Neural cell (in vitro differentiated cells): Measurements from ENCODE around the gene SUCO. TPM values are rescaled to one million over a fixed set of nuclear protein-coding genes. Genes with fewer than 3 reads are reported as not detected.

Source experiments
- H2AFZ ChIP-seq: fragments of 200-600, 300-800 bp; sonication (generic), shearing (Covaris generic); 2 replicates; pipeline ENCODE4 v1.6.0; 2014; ENCODE audit warnings: low read depth, mild to moderate bottlenecking, antibody characterized with exemption, low read length, moderate library complexity
- H3F3A ChIP-seq: fragments of 200-600 bp; shearing (Covaris generic); 2 replicates; pipeline ENCODE4 v1.6.1; 2016; ENCODE audit warnings: mild to moderate bottlenecking, moderate library complexity, mixed read lengths, antibody characterized with exemption, low read length; ENCODE audit not compliant: insufficient read depth, poor library complexity, severe bottlenecking
- H3K27ac ChIP-seq: fragments of 200-600, 300-800 bp; sonication (generic), shearing (Covaris generic); 2 replicates; pipeline ENCODE4 v1.5.1; 2014; ENCODE audit warnings: mild to moderate bottlenecking, low read length, moderate library complexity
- H3K27me3 ChIP-seq: fragments of 300-800, 200-600 bp; sonication (generic), shearing (Covaris generic); 2 replicates; pipeline ENCODE4 v1.6.0; 2014; ENCODE audit warnings: mild to moderate bottlenecking, low read depth, low read length, moderate library complexity; ENCODE audit not compliant: insufficient read depth
- H3K36me3 ChIP-seq: fragments of 300-800, 200-600 bp; sonication (generic), shearing (Covaris generic); 2 replicates; pipeline ENCODE4 v1.5.1; 2014; ENCODE audit warnings: mild to moderate bottlenecking, antibody characterized with exemption, low read length, moderate library complexity; ENCODE audit not compliant: insufficient read depth
- H3K4me2 ChIP-seq: fragments of 300-800, 200-600 bp; sonication (generic), shearing (Covaris generic); 2 replicates; pipeline ENCODE4 v1.6.0; 2014; ENCODE audit warnings: mild to moderate bottlenecking, low read length
- H3K4me3 ChIP-seq: fragments of 300-800, 200-600 bp; sonication (generic), shearing (Covaris generic); 2 replicates; pipeline ENCODE4 v1.5.1; 2014; ENCODE audit warnings: mild to moderate bottlenecking, low read length, moderate library complexity
- H3K79me2 ChIP-seq: fragments of 200-600 bp; shearing (Covaris generic); replicated peaks from 2 replicates; pipeline ENCODE4 v1.6.0; 2014; ENCODE audit warnings: mild to moderate bottlenecking, low read length, moderate library complexity; ENCODE audit not compliant: insufficient read depth
- H3K9ac ChIP-seq: fragments of 300-800, 200-600 bp; sonication (generic), shearing (Covaris generic); 2 replicates; pipeline ENCODE4 v1.6.1; 2016; ENCODE audit warnings: mild to moderate bottlenecking, low read length, mixed read lengths
- H3K9me2 ChIP-seq: fragments of 200-600 bp; shearing (Covaris generic); 2 replicates; pipeline ENCODE4 v1.6.1; 2016; ENCODE audit warnings: mild to moderate bottlenecking, low read length, mixed read lengths; ENCODE audit not compliant: insufficient read depth
- H3K9me3 ChIP-seq: fragments of 200-600, 300-800 bp; sonication (generic), shearing (Covaris generic); 2 replicates; pipeline ENCODE4 v1.6.1; 2016; ENCODE audit warnings: mild to moderate bottlenecking, mixed run types, low read length, moderate library complexity, mixed read lengths
- H4K20me1 ChIP-seq: fragments of 200-600 bp; shearing (Covaris generic); 2 replicates; pipeline ENCODE4 v1.6.1; 2016; ENCODE audit warnings: mild to moderate bottlenecking, mixed run types; ENCODE audit not compliant: insufficient read depth
- EP300 ChIP-seq: fragments of 450-650 bp; conservative IDR thresholded peaks from 2 replicates; pipeline ENCODE4 v1.6.1; 2014; ENCODE audit warnings: antibody characterized with exemption, mild to moderate bottlenecking, moderate library complexity; ENCODE audit not compliant: poor library complexity, severe bottlenecking
- EZH2 ChIP-seq: fragments of 200-600, 300-800 bp; shearing (Covaris generic), sonication (generic); IDR thresholded peaks from 2 replicates; pipeline ENCODE4 v1.6.1; 2014; ENCODE audit warnings: antibody characterized with exemption, low read length, borderline replicate concordance, mild to moderate bottlenecking; ENCODE audit not compliant: insufficient read depth, poor library complexity, severe bottlenecking
- MXI1 ChIP-seq: fragments of 450-650 bp; conservative IDR thresholded peaks from 2 replicates; pipeline ENCODE4 v1.6.1; 2014; ENCODE audit warnings: antibody characterized with exemption, mild to moderate bottlenecking; ENCODE audit not compliant: poor library complexity, severe bottlenecking
- POLR2AphosphoS5 ChIP-seq: IDR thresholded peaks from 2 replicates; pipeline ENCODE4 v1.6.1; 2012
- RAD21 ChIP-seq: fragments of 450-650 bp; conservative IDR thresholded peaks from 2 replicates; pipeline ENCODE4 v1.6.1; 2014; ENCODE audit warnings: antibody characterized with exemption, mild to moderate bottlenecking, moderate library complexity
- SMC3 ChIP-seq: fragments of 450-650 bp; conservative IDR thresholded peaks from 2 replicates; pipeline ENCODE4 v1.6.1; 2014; ENCODE audit warnings: antibody characterized with exemption, mild to moderate bottlenecking, moderate library complexity; ENCODE audit not compliant: poor library complexity
- TAF1 ChIP-seq: IDR thresholded peaks from 2 replicates; pipeline ENCODE4 v1.6.1; 2012; ENCODE audit warnings: low read depth
- polyA plus RNA-seq: library from polyadenylated mRNA; depleted of rRNA; stranded (reverse); fragments of >200 nt; gene quantifications from 2 replicates; pipeline ENCODE4 v1.2.3, GENCODE V29; 2014
- TF ChIP-seq, protein P1 (sequence below): IDR thresholded peaks from 2 replicates; pipeline ENCODE4 v1.6.1; 2012; ENCODE audit warnings: borderline replicate concordance
- TF ChIP-seq, protein P2 (sequence below): fragments of 450-650 bp; IDR thresholded peaks from 2 replicates; pipeline ENCODE4 v1.5.1; 2014; ENCODE audit warnings: antibody characterized with exemption, mild to moderate bottlenecking, moderate library complexity; ENCODE audit not compliant: poor library complexity, severe bottlenecking

The SUCO gene
- polyA plus RNA-seq, 1 donor from 2014 or later: 43.4 TPM

DNA sequence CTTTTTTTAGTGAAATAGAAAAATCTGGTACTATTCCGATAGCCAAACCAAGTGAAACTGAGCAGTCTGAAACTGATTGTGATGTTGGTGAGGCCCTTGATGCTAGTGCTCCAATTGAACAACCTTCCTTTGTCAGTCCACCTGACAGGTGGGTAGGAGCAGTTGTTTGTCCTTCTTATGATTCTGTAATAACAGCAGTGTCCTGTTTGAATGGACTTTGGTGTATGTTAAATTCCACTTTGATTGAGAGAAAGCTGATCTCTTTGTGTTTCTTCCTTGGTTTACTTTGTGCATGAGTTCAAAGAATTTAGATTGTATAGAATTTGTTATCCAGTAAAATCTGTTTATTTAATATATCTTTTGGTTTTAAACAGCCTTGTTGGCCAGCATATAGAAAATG is 24.3 kb downstream of the SUCO start:
- Histone ChIP-seq H3K9me2 (no peaks in the 10 kb centered on the region), H3F3A (no peaks in the 10 kb centered on the region), H3K79me2 (peaks cover 9% of the 10 kb centered on the region), H3K27ac (no peak overlapping the region), H3K4me3 (no peak overlapping the region), H3K36me3 (peaks cover 10% of the 10 kb centered on the region), H3K27me3 (no peaks in the 10 kb centered on the region), H3K4me2 (no peak overlapping the region), H2AFZ (no peak overlapping the region), H4K20me1 (no peaks in the 10 kb centered on the region), H3K9ac (no peak overlapping the region), H3K9me3 (no peaks in the 10 kb centered on the region)
- TF ChIP-seq EZH2 (no peak), SMC3 (no peak), RAD21 (no peak)

DNA sequence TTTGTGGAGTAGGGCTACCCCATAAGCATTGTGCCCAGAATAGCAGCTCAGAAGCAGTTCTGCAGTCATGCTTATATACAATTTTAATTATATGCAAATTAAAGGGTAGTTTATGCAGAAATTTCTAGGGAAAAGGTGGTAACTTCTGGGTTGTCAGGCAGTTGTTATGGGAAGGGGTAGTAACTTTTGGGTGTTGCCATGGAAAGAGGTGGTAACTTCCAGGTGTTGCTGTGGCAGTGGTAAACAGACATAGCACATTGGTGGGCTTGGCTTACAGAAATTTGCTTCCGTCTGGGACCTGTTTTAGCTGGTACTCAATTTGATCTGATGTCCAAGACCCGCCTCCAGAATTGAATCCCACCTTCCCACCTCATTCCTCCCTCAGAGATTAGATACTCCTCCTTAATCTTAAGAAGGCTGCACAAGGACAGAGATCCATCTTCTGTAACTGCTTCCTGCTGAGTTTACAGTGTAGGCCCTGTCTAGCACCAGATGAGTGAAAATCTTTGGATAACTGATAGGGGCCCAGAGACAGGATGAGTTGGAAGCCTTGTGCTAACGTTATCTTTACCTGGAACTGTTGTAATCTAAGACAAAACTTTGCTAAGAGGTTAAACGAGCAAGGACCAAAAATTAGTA is 26.7 kb downstream of the SUCO start:
- no peaks in the 10 kb centered on the region for H3K9me3 ChIP-seq
- no peaks in the 10 kb centered on the region for H3F3A ChIP-seq
- H3K4me3 ChIP-seq: no peak overlapping the region
- H2AFZ ChIP-seq: no peak overlapping the region
- no peaks in the 10 kb centered on the region for H3K27me3 ChIP-seq
- H3K9me2 ChIP-seq: no peaks in the 10 kb centered on the region
- H3K9ac ChIP-seq: no peak overlapping the region
- no peak overlapping the region for H3K4me2 ChIP-seq
- no peaks in the 10 kb centered on the region for H4K20me1 ChIP-seq
- H3K36me3 ChIP-seq: peaks cover 10% of the 10 kb centered on the region
- H3K79me2 ChIP-seq: peaks cover 3% of the 10 kb centered on the region
- H3K27ac ChIP-seq: no peak overlapping the region
- no peak for TF ChIP-seq TAF1
- TF ChIP-seq SMC3: no peak
- TF ChIP-seq EP300: no peak
- TF ChIP-seq MXI1: no peak
- TF ChIP-seq, protein P1, sequence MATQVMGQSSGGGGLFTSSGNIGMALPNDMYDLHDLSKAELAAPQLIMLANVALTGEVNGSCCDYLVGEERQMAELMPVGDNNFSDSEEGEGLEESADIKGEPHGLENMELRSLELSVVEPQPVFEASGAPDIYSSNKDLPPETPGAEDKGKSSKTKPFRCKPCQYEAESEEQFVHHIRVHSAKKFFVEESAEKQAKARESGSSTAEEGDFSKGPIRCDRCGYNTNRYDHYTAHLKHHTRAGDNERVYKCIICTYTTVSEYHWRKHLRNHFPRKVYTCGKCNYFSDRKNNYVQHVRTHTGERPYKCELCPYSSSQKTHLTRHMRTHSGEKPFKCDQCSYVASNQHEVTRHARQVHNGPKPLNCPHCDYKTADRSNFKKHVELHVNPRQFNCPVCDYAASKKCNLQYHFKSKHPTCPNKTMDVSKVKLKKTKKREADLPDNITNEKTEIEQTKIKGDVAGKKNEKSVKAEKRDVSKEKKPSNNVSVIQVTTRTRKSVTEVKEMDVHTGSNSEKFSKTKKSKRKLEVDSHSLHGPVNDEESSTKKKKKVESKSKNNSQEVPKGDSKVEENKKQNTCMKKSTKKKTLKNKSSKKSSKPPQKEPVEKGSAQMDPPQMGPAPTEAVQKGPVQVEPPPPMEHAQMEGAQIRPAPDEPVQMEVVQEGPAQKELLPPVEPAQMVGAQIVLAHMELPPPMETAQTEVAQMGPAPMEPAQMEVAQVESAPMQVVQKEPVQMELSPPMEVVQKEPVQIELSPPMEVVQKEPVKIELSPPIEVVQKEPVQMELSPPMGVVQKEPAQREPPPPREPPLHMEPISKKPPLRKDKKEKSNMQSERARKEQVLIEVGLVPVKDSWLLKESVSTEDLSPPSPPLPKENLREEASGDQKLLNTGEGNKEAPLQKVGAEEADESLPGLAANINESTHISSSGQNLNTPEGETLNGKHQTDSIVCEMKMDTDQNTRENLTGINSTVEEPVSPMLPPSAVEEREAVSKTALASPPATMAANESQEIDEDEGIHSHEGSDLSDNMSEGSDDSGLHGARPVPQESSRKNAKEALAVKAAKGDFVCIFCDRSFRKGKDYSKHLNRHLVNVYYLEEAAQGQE: no peak
- TF ChIP-seq POLR2AphosphoS5: no peak
- no peak for TF ChIP-seq EZH2

DNA sequence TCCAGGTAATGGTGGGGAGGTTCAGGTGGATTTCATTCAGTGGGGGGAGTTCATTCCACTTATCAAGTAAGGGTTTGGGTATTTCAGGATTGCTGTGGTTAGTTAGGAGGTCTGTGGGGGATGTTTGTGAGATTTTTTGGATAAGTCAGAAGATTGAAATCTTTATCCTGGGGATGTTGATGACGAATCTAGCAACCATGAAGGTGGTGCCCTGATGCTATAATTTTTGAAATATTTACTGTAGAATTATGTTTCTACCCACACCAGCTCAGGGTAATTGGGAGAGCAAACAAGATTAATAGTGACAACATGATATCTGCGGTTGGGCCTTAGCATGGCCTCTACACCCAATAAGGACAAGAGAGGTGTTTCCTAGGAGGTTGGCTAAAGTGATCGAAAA is 28.3 kb downstream of the SUCO start:
- no peaks in the 10 kb centered on the region for H3F3A ChIP-seq
- no peak overlapping the region for H2AFZ ChIP-seq
- peaks cover 3% of the 10 kb centered on the region for H3K79me2 ChIP-seq
- TF ChIP-seq MXI1 (no peak), TAF1 (no peak), EP300 (no peak)
- TF ChIP-seq, protein P1: no peak
- TF ChIP-seq, protein P2, sequence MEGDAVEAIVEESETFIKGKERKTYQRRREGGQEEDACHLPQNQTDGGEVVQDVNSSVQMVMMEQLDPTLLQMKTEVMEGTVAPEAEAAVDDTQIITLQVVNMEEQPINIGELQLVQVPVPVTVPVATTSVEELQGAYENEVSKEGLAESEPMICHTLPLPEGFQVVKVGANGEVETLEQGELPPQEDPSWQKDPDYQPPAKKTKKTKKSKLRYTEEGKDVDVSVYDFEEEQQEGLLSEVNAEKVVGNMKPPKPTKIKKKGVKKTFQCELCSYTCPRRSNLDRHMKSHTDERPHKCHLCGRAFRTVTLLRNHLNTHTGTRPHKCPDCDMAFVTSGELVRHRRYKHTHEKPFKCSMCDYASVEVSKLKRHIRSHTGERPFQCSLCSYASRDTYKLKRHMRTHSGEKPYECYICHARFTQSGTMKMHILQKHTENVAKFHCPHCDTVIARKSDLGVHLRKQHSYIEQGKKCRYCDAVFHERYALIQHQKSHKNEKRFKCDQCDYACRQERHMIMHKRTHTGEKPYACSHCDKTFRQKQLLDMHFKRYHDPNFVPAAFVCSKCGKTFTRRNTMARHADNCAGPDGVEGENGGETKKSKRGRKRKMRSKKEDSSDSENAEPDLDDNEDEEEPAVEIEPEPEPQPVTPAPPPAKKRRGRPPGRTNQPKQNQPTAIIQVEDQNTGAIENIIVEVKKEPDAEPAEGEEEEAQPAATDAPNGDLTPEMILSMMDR: no peak
- no peaks in the 10 kb centered on the region for H3K9me3 ChIP-seq
- H3K4me2 ChIP-seq: no peak overlapping the region
- no peak overlapping the region for H3K9ac ChIP-seq
- no peak overlapping the region for H3K27ac ChIP-seq
- no peaks in the 10 kb centered on the region for H4K20me1 ChIP-seq
- no peak overlapping the region for H3K4me3 ChIP-seq
- no peaks in the 10 kb centered on the region for H3K9me2 ChIP-seq
- H3K27me3 ChIP-seq: no peaks in the 10 kb centered on the region
- peaks cover 10% of the 10 kb centered on the region for H3K36me3 ChIP-seq
